Hematopoietic multipotent progenitor cell (in vitro differentiated cells): ENCODE data around the gene WDR74. TPM values are rescaled to one million over a fixed set of nuclear protein-coding genes. Genes with fewer than 3 reads are reported as not detected.
"Not testable (repeated sequence)": the region's sequence is repeated elsewhere in the genome, so short reads cannot be mapped to it uniquely, and the experiment has no call there.

Experiments used
- DNase-seq, 3 donors: peaks; one replicate each; pipeline ENCODE4 v3.0.0-alpha.2; 2011 to 2015; ENCODE audit warnings: low read depth in 2 of 3, low spot score in 2 of 3
- total RNA-seq: library from RNA; depleted of rRNA; stranded (reverse); fragments of >200 nt; gene quantifications from one replicate; pipeline ENCODE4 v1.2.3, GENCODE V29; 2012

The WDR74 gene
- total RNA-seq: 74.3 TPM

- peak; percentile 85 to 97 (median 93) for DNase-seq
These were observed at the start of gene WDR74 for GRCh38 chr11:62839050-62839945. Gene WDR74, minus strand, starts transcription at chr11:62839590. Its CDS starts 20 bp downstream, at chr11:62839570.

GRCh38 chr11:62889126-62889483 lies 49.7 kb upstream of the WDR74 start:
- DNase-seq: no peak

- no peak for DNase-seq
These were observed 49.0 kb upstream of the WDR74 start for GRCh38 chr11:62888406-62888805.

- DNase-seq: no peak
These were observed 45.9 kb upstream of the WDR74 start for GRCh38 chr11:62885137-62885750.

- DNase-seq: no peak
These were observed 44.3 kb upstream of the WDR74 start for GRCh38 chr11:62883673-62884072.

GRCh38 chr11:62882788-62883501 lies 43.6 kb upstream of the WDR74 start:
- DNase-seq: no peak

GRCh38 chr11:62882431-62882749 lies 43.0 kb upstream of the WDR74 start:
- DNase-seq: no peak

- DNase-seq: peak; percentile 69 to 97 (median 96)
These were observed 42.4 kb upstream of the WDR74 start for GRCh38 chr11:62881579-62882430.

- peak; percentile 80 to 90 (median 89) for DNase-seq
These were observed 41.6 kb upstream of the WDR74 start, which contains the start of gene SLC3A2 for GRCh38 chr11:62880803-62881578. Gene SLC3A2, plus strand, starts transcription at chr11:62880896. Its CDS starts 128 bp downstream, at chr11:62881024.

- peak; percentile 7 to 47 (median 43) for DNase-seq
These were observed 40.9 kb upstream of the WDR74 start for GRCh38 chr11:62880231-62880802.

GRCh38 chr11:62879235-62879978 lies 40.0 kb upstream of the WDR74 start:
- DNase-seq: no peak

GRCh38 chr11:62876712-62877111 lies 37.3 kb upstream of the WDR74 start:
- DNase-seq: no peak

GRCh38 chr11:62875698-62876478 lies 36.5 kb upstream of the WDR74 start:
- peak in 1 of 3 donors; percentile 26 for DNase-seq

- no peak for DNase-seq
These were observed 35.5 kb upstream of the WDR74 start for GRCh38 chr11:62874851-62875250.

- no peak for DNase-seq
These were observed 26.2 kb upstream of the WDR74 start for GRCh38 chr11:62865635-62866034.

GRCh38 chr11:62863687-62864335 lies 24.4 kb upstream of the WDR74 start:
- no peak for DNase-seq

GRCh38 chr11:62861564-62862192 lies 22.3 kb upstream of the WDR74 start:
- DNase-seq: not testable (repeated sequence)
